Activated CD8-positive, alpha-beta memory T cell treated with anti-CD3 and anti-CD28 coated beads for 24 hours (primary cell): ENCODE results near the gene TMEM140.
A peak's percentile ranks its signal among the peaks of the same experiment; 100 is the strongest.
"Not testable (repeated sequence)": the region's sequence is repeated elsewhere in the genome, so short reads cannot be mapped to it uniquely, and the experiment has no call there.

ENCODE experiments used
- DNase-seq: peaks from one replicate; pipeline ENCODE4 v3.0.0-alpha.2; 2020

TMEM140 gene

DNA sequence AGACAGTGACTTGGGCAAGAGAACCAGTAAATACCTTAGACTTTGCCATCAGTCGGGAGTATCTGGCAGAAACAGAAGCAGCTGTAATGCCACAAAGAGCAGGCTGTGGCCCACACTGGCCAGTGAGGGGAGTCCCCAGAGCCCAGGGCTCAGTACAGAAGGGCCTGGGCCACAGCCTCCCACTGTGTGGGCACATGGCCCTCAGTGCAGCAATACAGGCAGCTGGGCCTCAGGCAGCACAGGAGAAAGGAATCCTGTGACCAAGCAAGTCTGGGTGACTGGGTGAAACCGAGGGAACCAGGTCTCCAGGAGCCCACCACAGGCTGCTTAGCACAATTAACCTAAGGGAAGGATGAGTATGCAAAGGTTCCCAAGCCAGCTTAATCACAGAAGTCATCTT, 49.5 kb downstream of the TMEM140 start:
- DNase-seq = peak; percentile 24

DNA sequence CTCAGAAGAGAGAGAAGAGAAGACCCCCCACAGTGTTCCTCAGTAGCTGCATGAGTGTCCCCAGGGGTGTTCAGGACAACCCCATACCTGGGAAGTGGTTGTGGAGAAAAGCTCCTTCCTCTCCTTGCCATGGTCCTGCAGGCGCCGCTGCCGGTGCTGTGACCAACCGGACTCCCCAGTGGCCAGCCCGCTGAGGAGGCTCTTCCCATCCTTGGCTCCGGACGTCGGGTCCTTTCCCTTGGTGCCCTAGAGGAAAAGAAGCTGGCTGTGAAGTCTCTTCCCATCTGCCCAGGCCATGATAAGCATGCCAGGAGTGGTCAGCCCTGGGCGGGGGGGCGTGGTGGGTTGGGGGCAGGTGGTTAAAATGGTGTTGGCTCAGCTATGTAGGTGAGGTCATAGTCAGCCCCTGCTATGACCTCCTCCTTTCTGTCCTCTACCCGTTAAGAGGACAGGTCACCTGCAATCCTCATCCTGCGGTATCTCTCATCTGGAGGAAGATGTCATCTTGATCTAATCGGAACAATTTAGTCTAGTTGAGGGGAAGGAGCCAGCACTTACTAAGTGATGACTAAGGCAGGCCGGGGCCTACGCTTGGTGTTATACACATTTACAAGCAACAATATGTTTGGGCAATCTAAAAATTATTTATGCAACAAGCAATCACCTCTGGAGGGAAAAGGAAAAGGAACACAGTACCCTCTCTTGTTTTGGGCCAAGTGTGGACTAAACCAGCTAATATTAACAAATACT, 50.2 kb downstream of the TMEM140 start:
- peak; percentile 45 for DNase-seq

DNA sequence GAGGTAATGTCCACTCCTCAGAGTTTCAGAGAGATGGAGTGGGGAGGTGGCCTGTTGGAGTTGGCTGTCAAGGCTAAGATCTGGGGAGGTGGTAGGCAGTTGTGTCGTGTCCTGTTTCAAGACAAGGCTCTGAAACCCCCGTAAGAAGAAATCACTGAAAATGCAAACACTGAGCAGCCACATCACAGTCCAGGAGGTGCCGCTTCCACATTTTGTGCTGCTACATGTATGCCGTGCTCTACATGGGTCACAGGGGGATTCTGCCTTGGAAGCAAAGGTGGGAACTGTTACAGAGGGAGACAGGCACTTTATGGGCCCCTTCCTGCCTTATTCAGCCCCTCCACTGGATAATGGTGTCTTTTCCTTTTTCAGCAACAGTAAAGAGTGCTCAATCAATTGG, 51.6 kb downstream of the TMEM140 start:
- DNase-seq = peak; percentile 21

DNA sequence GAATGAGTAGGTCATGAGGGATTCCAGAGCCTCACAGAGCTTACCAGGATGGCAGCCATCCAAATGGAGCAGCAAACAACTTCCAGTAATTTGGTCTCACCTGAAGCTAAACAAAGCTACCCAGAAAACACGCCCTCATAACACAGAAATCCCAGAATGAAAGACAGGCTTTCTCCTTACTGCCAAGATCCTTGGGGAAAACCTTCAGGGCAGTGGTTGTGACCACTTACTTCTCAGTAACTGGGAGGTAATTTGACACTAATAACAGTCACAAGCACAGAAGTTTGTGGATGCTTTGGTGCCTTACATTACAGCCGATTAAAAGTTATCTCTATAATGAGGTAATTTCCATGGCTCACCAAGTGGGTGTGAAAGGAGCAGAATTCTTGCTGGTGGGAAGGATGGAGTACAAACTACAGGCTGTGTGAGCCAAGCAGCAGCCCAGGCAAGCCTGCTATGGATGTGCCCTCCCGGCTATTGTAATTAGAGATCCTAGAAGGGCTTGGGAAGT, 53.0 kb downstream of the TMEM140 start:
- peak; percentile 7 for DNase-seq

DNA sequence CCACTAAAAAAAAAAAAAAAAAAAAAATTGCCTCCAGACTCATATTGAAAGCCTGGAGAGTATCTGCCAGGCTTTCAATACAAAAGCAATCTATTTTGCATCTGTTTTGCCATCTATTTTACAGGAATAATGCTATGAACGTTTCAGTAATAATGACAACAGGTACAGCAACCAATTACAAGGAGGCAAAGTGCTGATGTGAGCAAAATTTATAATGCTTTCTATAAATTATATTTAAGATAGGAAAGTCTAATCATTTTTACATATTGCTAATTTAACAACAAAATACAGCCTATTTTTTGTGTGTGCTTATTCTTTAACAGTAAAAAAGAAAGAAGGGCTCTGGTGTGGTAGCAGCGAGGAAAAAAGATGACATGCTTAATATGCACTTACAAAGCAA, 53.5 kb downstream of the TMEM140 start:
- no peak for DNase-seq

DNA sequence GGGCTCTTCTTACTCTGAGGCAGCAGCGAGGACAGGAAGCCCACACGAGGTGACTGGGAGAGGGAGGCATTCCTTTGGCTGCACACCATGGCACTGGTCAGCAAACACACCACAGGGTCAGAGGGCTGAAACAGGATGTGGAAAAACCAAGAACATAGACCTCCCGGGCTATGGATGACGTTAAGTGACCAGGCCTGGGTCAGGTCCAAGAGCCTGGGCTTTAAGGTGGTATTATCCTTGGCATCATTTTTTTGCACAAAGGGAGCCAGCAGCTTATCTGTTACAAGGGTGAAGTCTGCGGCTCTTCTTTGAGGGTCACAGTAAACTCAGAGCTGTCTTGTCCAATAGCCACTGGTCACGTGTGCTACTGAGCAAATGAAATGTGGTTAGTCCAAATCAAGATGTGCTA, 56.5 kb downstream of the TMEM140 start:
- no peak for DNase-seq

GRCh38 chr7:135204876-135205275, 57.0 kb downstream of the TMEM140 start:
- no peak for DNase-seq

GRCh38 chr7:135205850-135206249, 58.0 kb downstream of the TMEM140 start:
- DNase-seq = no peak

DNA sequence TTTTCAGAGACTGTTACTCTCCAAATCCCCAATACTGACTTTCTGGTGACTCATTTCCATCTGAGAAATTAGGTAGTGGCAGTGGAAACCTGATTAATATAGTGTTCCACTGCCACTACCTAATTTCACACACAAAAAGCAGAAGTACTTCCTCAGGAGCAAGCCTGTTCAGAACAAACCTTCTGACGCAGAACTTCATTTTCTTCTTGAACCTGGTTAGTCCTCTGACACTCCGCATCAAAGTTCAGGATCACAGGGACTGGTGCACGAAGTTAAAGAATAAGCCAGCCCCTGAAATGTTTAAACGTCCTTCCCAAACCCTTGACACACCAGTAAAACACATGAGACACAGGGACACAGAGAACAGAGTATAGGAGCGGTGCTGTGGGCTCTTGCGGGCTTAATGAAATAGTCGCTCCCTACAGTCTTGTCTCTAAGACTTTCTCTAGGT, 59.1 kb downstream of the TMEM140 start:
- DNase-seq = no peak

- peak; percentile 50 for DNase-seq
These were observed 59.7 kb downstream of the TMEM140 start for GRCh38 chr7:135207406-135208101.

- no peak for DNase-seq
These were observed 60.4 kb downstream of the TMEM140 start for GRCh38 chr7:135208102-135208793.

DNA sequence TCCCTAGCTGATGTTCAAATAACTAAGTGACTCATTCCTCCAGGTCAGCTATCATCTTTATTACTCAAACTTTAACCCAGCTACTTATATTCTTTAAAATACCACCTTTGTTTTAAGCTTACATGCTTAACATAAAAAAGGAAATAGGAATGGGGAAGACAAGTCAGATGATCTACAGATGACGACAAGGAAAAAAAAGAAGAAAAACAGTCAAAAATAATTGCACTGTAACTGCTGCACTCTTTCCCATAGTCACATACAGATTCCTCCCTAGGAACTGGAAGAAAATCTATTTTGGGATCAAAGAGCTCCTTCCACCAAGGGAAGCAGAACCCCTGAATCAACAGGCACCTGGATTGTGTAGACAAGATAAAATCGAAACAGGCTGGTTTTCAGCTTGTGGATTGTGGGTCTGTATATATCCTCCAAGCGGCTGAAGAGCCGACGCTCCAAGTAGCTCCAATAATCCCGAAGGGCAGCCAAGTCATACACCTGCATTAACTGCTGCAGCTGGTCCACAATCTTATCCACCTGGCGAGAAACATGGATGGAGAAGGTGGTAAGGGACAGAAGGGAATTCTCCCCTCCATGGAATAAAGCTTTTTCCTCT, 61.5 kb downstream of the TMEM140 start:
- no peak for DNase-seq

- no peak for DNase-seq
These were observed 63.0 kb downstream of the TMEM140 start for GRCh38 chr7:135210888-135211178.

DNA sequence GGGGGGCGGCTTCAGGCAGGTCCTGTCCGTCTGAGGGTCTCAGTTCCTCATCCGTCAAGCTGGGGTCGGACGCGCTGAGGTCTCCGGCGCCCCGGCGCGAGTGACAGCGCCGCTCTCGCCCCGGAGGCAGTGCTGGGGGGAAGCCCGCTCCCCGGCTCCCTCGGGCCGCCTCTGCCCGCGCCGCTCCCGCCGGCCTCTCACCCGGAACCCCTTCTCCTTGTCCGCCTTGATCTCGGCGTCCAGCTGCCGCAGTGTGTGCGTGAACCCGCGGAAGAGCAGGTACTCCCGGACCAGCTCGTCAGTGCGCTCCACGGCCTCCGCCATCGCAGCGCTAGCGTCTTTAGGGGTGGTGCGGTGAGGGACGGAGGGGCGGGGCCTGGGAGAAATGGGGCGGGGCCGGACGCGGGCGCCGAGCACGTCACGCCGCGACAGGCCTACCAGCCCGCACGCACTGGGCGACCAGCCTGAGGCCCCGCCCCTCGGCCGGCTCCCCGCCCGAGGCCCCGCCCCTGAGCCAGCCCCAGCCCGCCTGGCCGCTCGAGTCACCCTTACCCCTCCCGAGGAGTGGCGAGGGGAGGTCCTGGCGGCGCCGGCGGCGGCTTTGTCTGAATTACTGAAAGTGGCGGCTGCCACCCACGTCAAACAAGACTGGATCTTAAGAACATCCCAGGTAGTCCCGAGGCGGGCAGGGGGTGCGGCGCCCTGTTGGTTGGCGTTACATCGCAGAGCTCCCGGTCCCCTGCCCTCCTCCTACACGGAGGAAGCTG, 63.5 kb downstream of the TMEM140 start, which contains the start of gene WDR91:
Gene WDR91 (minus strand): TSS at position 348 of the 767 bp plus-strand sequence. CDS start 24 bp downstream, at position 324.
- peak; percentile 99 for DNase-seq

DNA sequence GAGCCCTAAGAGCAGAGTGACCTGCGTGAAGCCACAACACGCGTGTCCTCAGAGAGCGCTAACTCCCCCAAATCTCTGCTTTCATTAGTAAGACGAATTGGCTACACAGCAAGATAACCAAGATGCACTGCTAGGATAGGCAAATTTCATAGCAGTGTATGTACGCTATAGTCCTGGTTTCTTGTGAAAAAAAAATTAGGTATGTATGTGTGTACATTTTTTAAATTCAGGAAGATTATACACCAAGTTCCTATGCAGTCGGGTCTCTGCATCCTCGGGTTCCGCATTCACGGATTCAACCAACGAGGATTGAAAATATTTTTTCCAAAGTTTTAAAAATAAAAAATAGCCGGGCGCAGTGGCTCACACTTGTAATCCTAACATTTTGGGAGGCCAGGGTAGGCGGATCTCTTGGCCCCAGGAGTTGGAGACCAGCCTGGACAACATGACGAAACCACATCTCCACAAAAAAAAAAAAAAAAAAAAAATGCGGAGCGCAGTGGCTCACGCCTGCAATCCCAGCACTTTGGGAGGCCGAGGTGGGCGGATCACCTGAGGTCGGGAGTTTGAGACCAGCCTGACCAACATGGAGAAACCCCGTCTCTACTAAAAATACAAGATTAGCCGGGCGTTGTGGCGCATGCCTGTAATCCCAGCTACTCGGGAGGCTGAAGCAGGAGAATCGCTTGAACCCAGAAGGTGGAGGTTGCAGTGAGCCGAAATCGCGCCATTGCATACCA, 64.2 kb downstream of the TMEM140 start:
- not testable (repeated sequence) for DNase-seq

- no peak for DNase-seq
These were observed 66.0 kb downstream of the TMEM140 start for GRCh38 chr7:135213831-135214230.

DNA sequence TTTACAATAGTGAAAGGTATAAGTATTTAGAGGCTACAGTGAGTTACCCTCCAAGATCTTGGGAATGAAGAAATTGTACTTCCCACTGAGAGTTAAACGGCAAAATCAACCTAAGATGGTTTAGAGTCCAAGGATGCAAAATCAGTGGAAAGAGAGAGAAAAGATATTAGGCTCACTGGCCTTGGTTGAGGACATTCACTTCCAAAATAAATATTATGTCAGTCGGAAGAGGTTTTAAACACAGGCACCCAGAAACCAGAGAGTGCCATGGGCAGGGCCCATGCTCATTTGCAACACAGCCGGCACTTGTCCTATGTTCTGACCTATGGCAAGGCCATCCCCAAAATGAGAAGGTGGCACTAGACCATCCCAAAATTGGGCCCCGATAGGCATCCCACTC, 67.3 kb downstream of the TMEM140 start:
- DNase-seq = no peak

DNA sequence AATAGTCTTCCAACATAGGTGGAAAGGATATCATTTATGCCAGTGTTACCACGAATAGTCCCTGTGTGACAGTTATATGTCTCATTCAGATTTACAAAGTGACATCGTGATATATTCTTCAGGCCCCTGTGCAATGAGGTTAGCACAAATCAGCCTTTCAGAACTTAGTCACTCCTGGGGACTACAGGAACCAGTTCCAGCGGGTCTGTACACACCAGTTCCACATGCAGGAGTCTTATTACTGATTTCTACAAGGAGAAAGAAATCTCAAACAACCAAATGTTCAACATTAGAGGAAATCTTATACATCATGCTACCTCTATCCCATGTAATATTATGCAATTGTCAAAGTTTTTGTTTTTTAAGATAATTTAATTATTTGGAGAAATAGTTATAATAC, 67.8 kb downstream of the TMEM140 start:
- DNase-seq = no peak
